CD4-positive, alpha-beta T cell treated with Interleukin-2 at 100 ng/mL for 4 hours (primary cell): ENCODE data around the gene SELENOW.
"Not testable (repeated sequence)": the region's sequence is repeated elsewhere in the genome, so short reads cannot be mapped to it uniquely, and the experiment has no call there.

Experiments
- DNase-seq: peaks from one replicate; pipeline ENCODE4 v3.0.0-alpha.2; 2020; ENCODE audit warnings: low spot score

SELENOW gene

GRCh38 chr19:47778049-47778953 is at the start of gene SELENOW:
Gene SELENOW (plus strand): TSS chr19:47778703. CDS start chr19:47778786, 83 bp downstream.
- DNase-seq = peak; percentile 81

DNA sequence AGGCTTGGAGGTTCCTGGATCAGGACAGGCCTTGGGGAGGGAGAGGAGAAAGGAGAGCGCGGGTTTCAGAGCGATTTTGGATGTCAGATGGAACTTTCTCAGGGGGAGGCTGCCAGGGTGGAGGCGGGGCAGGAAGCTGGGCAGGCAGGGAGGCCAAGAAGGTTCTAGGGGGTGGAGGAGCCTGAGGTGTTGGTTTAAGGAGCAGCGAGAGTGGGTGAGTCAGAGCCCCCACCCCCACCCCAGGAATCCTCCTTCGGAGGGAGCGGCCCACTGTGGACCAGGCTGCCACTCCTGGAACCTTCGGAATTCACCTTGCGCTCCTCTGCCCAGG is 49.1 kb upstream of the SELENOW start:
- DNase-seq = no peak

DNA sequence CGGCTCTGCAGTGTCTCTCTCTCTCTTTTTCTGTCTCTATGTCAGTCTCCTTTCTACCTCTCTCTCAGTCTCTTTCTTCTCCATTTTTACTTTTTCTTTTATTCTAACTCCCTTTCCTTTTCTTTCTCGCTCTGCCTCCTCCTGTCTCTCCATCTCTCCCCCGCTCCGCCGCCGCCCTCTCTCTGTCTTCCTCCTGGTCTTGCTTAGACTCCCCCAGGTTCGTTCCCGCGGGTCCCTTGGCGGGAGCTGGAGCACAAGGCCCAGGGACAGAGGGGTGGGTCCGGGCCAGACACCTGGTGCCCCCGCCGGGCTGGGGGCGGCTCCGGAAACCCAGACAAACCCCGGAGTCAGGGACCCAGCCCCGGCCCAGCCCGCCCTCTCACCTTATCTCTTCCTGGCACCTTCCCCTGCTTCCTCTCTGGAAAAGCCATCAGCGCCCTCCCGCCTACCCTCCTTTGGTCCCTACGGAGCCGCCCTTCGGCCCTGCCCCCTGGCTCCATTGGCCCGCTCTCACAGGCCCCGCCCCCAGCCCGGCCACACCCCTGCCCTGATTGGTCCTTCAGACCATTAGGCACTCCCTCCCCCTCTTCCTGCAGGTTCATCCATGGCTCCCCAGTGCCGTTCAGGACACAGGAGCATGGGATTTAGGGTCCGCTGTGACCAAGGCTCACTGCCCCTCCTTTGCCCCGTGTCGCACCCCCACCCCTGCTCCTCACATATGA is 48.5 kb upstream of the SELENOW start:
- DNase-seq = no peak

DNA sequence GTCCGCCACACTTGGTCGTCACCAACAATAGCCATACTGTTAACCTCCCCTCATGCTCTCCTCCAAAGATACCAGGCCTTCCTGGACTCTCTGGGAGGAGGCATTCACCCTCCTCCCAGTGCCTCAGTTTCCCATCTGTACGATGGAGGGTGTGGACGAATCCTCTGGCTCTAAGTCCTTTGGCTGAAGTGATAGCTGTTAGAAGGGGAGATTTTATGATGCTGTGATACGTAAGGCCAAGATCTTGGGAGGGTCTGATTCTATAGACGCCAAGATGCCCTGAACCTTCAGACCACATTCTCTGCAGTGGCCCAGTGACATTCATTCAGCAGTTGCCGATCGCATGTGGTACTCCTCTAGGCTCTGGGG is 48.0 kb upstream of the SELENOW start:
- DNase-seq = no peak

DNA sequence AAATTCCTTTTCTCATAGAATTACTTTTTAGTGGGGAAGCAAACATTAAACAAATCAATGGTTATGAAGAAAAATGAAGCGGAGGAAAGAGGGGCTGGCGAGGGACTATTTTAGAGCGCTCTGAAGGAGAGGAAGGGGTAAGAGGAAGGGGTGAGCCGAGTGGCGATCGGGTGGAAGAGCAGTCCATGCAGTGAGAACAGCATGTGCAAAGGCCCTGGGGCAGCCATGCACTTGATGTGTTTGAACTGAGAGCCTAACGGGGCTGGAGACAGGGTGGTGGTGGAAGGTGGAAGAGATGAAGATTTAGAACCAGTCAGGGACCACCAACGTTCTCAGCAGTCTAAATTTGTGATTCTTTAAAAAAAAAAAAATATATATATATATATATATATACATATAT is 47.6 kb upstream of the SELENOW start:
- no peak for DNase-seq

- DNase-seq = no peak
These were observed 43.4 kb upstream of the SELENOW start for GRCh38 chr19:47735131-47735530.

DNA sequence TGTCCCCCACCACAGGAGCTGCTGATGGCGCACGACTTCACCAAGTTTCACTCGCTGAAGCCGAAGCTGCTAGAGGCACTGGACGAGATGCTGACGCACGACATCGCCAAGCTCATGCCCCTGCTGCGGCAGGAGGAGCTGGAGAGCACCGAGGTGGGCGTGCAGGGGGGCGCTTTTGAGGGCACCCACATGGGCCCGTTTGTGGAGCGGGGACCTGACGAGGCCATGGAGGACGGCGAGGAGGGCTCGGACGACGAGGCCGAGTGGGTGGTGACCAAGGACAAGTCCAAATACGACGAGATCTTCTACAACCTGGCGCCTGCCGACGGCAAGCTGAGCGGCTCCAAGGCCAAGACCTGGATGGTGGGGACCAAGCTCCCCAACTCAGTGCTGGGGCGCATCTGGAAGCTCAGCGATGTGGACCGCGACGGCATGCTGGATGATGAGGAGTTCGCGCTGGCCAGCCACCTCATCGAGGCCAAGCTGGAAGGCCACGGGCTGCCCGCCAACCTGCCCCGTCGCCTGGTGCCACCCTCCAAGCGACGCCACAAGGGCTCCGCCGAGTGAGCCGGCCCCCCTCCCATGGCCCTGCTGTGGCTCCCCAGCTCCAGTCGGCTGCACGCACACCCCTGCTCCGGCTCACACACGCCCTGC is 37.5 kb upstream of the SELENOW start:
- DNase-seq = no peak

DNA sequence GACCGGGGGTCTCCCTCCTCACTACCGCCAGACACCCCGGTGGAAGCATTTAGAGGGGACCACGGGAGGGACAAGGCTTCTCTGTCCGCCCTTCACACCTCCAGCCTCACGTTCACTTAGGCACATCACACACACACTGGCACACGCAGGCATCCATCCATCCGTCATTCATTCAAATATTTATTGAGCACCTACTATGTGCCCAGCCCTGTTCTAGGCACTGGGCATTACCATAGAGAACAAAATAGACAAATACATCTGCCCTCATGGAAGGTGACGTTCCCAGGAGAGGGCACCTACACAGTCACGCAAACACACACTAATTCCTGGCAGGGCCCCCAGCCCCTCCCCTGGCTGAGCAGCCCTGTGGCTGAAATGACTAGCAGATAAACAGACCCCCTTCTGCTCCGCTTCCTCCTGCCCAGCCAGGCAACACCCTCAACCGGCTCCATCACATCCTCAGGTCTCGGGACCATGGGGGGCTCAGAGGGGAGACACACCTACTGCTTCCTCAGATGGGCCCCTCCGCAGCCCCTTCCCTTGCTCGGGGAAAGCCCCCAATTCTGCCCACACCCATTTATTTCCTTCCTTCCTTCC is 36.9 kb upstream of the SELENOW start:
- DNase-seq = no peak

- DNase-seq = no peak
These were observed 35.9 kb upstream of the SELENOW start for GRCh38 chr19:47742634-47743033.

DNA sequence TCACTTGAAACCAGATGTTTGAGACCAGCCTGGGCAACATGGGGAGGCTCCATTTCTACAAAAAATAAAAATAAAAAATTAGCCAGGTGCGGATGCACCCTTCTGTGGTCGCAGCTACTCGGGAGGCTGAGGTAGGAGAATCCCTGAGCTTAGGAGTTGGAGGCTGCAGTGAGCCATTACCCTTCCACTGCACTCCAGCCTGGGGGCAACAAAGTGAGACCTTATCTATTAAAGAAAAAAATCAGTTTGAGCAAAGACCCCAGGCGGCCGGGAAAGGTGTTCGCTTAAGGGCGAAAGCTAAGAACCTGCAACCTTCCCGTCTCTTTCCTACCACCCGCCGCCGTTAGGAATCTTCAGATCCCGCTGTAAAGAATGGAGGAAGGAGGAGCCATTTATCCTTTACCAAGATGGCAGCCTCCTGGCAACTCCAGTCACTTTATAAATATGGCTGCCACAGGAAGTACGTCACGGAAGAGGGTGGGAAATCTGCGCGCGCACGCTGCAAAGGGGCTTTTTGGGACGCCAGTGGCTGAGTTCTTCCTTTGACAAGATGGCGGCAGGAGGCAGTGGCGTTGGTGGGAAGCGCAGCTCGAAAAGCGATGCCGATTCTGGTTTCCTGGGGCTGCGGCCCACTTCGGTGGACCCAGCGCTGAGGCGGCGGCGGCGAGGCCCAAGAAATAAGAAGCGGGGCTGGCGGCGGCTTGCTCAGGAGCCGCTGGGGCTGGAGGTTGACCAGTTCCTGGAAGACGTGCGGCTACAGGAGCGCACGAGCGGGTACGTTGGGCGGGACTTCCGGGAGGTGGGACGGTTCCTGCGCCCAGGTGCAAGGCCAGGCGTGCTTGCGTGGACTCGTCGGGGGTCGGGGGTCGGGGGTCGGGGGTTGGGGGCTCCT is 33.2 kb upstream of the SELENOW start, which contains the start of gene NOP53:
Gene NOP53 (plus strand): TSS at position 537 of the 892 bp plus-strand sequence. CDS start 14 bp downstream, at position 551.
- peak; percentile 98 for DNase-seq

DNA sequence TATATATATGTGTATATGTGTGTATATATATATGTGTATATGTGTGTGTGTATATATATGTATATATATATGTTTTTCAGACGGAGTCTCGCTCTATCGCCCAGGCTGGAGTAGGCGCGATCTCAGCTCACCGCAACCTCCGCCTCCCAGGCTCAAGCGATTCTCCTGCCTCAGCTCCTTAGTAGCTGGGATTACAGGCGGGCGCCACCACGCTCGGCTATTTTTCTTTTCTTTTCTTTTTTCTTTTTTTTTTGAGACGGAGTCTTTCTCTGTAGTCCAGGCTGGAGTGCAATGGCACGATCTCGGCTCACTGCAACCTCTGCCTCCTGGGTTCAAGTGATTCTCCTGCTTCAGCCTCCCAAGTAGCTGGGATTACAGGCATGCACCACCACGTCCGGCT is 32.4 kb upstream of the SELENOW start:
- DNase-seq = not testable (repeated sequence)

GRCh38 chr19:47749326-47749725 is 29.2 kb upstream of the SELENOW start:
- no peak for DNase-seq

DNA sequence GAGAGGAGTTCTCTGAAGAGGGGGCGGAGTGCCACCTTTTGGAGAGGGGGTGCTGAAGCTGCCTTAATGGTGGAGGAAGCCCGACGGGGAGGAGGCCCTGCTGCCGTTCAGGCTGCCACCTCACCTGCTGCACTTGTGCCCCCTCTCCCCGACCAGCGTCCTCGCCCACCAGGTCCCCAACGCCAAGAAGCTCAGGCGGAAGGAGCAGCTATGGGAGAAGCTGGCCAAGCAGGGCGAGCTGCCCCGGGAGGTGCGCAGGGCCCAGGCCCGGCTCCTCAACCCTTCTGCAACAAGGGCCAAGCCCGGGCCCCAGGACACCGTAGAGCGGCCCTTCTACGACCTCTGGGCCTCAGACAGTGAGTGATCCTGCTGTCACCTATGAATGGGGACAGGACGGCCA is 27.8 kb upstream of the SELENOW start:
- DNase-seq = no peak

DNA sequence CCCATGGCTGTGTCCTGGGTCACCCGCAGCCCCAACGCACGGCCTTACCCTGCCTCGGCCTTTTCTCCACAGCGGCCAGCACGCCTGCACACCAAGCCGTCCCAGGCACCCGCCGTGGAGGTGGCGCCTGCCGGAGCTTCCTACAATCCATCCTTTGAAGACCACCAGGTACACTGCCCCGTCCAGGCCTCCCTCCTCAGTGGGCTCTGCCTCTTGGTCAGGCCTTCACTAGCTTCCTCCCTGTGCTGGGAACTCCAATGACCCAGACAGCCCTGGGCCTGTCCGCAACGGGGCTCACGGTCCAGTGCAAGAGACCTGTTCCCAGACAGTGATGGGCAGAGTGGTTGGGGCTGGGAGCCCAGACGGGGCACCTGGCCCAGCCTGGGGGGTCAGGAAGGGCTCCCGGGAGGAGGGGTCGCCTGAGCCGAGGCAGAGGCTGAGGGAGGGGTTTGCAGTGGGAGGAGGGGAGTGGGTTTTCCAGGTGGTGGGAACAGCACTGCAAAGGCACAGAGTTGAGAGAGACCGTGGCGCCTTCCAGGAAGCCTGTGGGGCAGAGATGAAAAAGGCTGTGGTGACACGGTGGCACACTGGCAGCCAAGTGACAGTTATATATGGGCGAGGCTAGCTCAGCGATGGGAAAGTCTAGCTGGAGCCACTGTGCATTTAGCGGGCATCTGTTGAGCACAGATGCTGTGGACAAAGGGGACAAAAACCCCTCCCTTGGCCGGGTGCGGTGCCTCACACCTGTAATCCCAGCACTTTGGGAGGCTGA is 25.9 kb upstream of the SELENOW start:
- no peak for DNase-seq

- DNase-seq = no peak
These were observed 24.1 kb upstream of the SELENOW start for GRCh38 chr19:47754206-47755064.

DNA sequence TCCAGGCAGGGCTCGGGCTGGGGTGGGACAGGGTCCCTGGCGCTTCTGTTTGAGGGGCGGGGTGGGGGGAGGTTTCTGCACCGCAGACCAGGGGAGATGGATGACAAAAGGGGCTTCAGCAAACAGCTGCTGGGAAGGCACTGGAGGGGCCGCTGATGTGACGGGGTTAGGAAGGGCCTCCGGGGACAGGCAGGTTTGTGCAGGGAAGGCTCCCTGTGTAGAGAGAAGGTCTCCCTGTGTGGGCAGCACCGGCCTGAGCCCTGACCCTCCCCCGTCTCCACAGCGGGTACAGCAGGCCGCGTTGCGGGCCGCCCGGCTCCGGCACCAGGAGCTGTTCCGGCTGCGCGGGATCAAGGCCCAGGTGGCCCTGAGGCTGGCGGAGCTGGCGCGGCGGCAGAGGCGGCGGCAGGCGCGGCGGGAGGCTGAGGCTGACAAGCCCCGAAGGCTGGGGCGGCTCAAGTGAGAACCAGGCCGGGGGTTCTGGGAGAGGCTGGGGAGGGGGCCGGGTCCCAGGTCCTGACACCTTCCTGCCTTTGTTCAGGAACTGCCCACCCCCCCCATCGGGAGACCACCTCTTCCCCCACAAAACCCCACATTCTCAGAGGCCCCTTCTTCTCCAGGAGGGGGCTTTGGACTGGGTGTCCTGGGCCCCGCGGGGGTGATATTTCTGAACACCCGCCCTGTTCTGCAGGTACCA is 23.3 kb upstream of the SELENOW start:
- no peak for DNase-seq

DNA sequence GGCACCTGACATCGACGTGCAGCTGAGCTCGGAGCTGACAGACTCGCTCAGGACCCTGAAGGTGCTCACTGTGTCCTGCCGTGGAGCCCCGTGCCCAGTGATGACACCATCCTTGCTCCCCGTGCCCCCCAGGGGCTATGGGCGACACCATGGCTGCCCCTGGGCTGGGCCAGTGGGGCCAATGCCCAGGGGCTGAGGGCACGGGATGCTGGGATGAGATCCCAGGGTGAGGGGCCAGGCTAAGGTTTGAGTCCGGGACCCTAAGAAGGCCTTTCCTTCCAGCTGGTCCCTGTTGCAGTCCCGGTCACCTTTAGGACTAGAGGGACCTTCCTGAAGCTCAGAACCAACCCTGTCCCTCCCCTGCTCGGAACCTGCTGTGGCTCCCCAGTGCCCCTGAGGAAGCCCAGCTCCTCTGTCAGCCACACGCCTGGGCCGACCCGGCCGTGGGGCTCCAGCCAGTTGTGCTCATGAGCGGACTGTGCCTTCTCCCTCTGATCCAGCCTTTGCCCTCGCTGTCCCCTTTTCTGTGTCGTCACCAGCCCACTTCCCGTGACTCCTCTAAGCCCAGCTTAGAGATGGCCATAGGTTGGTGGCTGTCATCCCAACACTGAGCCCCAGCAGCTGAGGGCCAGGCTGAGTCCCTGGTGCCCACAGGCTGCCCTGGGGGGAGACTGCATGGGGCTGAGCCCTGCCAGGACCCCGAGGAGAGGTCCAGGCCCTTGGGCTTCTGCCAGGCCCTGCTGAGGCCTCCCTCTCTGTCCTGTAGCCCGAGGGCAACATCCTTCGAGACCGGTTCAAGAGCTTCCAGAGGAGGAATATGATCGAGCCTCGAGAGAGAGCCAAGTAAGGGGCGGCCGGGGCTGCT is 22.5 kb upstream of the SELENOW start:
- DNase-seq = no peak

DNA sequence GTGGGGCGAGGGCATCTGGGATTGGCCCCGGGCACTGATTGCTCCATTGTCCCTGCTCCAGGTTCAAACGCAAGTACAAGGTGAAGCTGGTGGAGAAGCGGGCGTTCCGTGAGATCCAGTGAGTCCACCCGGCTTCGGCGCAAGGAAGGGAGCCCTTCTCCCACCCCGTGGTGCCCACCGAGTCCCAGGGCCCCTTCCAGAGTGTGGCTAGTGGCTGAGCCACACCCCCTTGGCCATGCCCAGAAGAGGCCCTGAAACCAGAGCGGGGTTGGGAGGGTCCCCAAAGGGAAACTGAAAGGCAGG is 21.9 kb upstream of the SELENOW start:
- DNase-seq = no peak
